ENCODE results near the gene DPEP2.
A peak's percentile ranks its signal among the peaks of the same experiment; 100 is the strongest.

DPEP2 gene

GRCh38 chr16:67944690-67945391 is 54.4 kb downstream of the DPEP2 start:
- no peak for DNase-seq
- Histone ChIP-seq H3K9me3 (ENCODE audit: control extremely low read depth in 1 of 5, control insufficient read depth in 4 of 5, insufficient read depth in 2 of 5, low read depth in 1 of 5, low read length in 4 of 5) (no peaks in the 10 kb centered on the region), H3K36me3 (ENCODE audit: control insufficient read depth in 4 of 4, insufficient read depth in 4 of 4, low read length in 3 of 4) (peaks cover 2 to 58% (median 24%) of the 10 kb centered on the region in 4 experiments), H3K27me3 (replicated peaks in 2 of 5; ENCODE audit: control insufficient read depth in 4 of 5, insufficient read depth in 5 of 5, low read length in 4 of 5) (no peaks in the 10 kb centered on the region), H3K27ac (ENCODE audit: insufficient read depth in 1 of 2, low read depth in 1 of 2, low read length in 2 of 2, poor library complexity in 1 of 2, severe bottlenecking in 2 of 2) (no peak overlapping the region), H3K4me1 (ENCODE audit: control extremely low read depth in 1 of 4, control insufficient read depth in 4 of 4, insufficient read depth in 4 of 4, low read length in 3 of 4) (peaks cover 0 to 12% (median 7%) of the 10 kb centered on the region in 4 experiments), H3K4me3 (ENCODE audit: control insufficient read depth in 1 of 7, extremely low read depth in 1 of 7, insufficient read depth in 4 of 7, low read depth in 2 of 7, low read length in 6 of 7) (no peak overlapping the region)
- POLR2A ChIA-PET: no interaction called here
- WGBS (ENCODE audit: insufficient coverage): 98% methylated on average over 24 of the region's 24 CpGs
- CTCF ChIA-PET: interaction anchor here (1.5 to 2.3 kb wide), 5 partner anchors 16 to 96 kb away, joined by 3 to 6 read pairs (median 4); partner anchors contain the start of gene NRN1L

- POLR2A ChIA-PET: no interaction called here
- Histone ChIP-seq H3K4me3 (ENCODE audit: control insufficient read depth in 1 of 7, extremely low read depth in 1 of 7, insufficient read depth in 4 of 7, low read depth in 2 of 7, low read length in 6 of 7) (no peak within 1 kb of the TSS), H3K27me3 (replicated peaks in 2 of 5; ENCODE audit: control insufficient read depth in 4 of 5, insufficient read depth in 5 of 5, low read length in 4 of 5) (no peaks in the 10 kb centered on the region), H3K27ac (ENCODE audit: insufficient read depth in 1 of 2, low read depth in 1 of 2, low read length in 2 of 2, poor library complexity in 1 of 2, severe bottlenecking in 2 of 2) (no peak within 1 kb of the TSS), H3K4me1 (ENCODE audit: control extremely low read depth in 1 of 4, control insufficient read depth in 4 of 4, insufficient read depth in 4 of 4, low read length in 3 of 4) (peaks cover 0 to 16% (median 10%) of the 10 kb centered on the region in 4 experiments), H3K36me3 (ENCODE audit: control insufficient read depth in 4 of 4, insufficient read depth in 4 of 4, low read length in 3 of 4) (peaks cover 2 to 52% (median 24%) of the 10 kb centered on the region in 4 experiments), H3K9me3 (ENCODE audit: control extremely low read depth in 1 of 5, control insufficient read depth in 4 of 5, insufficient read depth in 2 of 5, low read depth in 1 of 5, low read length in 4 of 5) (no peaks in the 10 kb centered on the region)
- no peak for DNase-seq
- CTCF ChIA-PET: interaction anchor here (1.2 to 2.3 kb wide), 7 partner anchors 7 to 97 kb away, joined by 3 to 6 read pairs (median 4); partner anchors contain the start of gene NRN1L
- WGBS (ENCODE audit: insufficient coverage): 91% methylated on average over 20 of the region's 23 CpGs
These were observed 55.4 kb downstream of the DPEP2 start, which contains the start of gene LCAT for GRCh38 chr16:67943619-67944504. LCAT (minus strand) TSS chr16:67944120; CDS start chr16:67944101, 19 bp downstream.

DNA sequence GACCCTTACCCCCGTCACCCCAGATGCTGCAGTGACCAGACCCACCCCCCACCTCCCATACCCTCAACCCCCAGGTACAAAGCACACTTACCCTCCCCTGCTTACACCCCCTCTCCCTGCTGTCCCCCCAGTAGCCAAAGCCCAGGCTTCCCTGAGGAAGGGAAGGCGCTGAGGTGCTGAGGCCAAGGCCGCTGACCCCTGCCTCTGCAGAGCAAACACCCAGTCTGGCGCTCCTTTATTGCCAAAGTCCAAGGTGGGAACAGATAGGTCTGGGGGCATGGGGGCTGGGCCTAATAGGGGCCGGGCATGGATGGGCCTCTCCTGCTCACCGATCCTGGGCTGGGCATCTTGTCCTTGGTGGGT is 56.0 kb downstream of the DPEP2 start:
- WGBS (ENCODE audit: insufficient coverage): 100% methylated on average over 3 of the region's 6 CpGs
- H3K4me1 ChIP-seq (ENCODE audit: control extremely low read depth in 1 of 4, control insufficient read depth in 4 of 4, insufficient read depth in 4 of 4, low read length in 3 of 4): peaks cover 0 to 16% (median 10%) of the 10 kb centered on the region in 4 experiments
- ChIA-PET POLR2A (no interaction called here), CTCF (interaction anchor here (1.2 to 1.7 kb wide), 6 partner anchors 8 to 96 kb away, joined by 3 to 4 read pairs (median 3); no protein-coding TSS in a partner anchor)
- no peaks in the 10 kb centered on the region for H3K9me3 ChIP-seq (ENCODE audit: control extremely low read depth in 1 of 5, control insufficient read depth in 4 of 5, insufficient read depth in 2 of 5, low read depth in 1 of 5, low read length in 4 of 5)
- H3K36me3 ChIP-seq (ENCODE audit: control insufficient read depth in 4 of 4, insufficient read depth in 4 of 4, low read length in 3 of 4): peaks cover 2 to 46% (median 22%) of the 10 kb centered on the region in 4 experiments
- H3K27ac ChIP-seq (ENCODE audit: insufficient read depth in 1 of 2, low read depth in 1 of 2, low read length in 2 of 2, poor library complexity in 1 of 2, severe bottlenecking in 2 of 2): no peak overlapping the region
- H3K4me3 ChIP-seq (ENCODE audit: control insufficient read depth in 1 of 7, extremely low read depth in 1 of 7, insufficient read depth in 4 of 7, low read depth in 2 of 7, low read length in 6 of 7): no peak overlapping the region
- no peak for DNase-seq
- H3K27me3 ChIP-seq (replicated peaks in 2 of 5; ENCODE audit: control insufficient read depth in 4 of 5, insufficient read depth in 5 of 5, low read length in 4 of 5): no peaks in the 10 kb centered on the region

- H3K4me1 ChIP-seq (ENCODE audit: control extremely low read depth in 1 of 4, control insufficient read depth in 4 of 4, insufficient read depth in 4 of 4, low read length in 3 of 4): peaks cover 0 to 16% (median 10%) of the 10 kb centered on the region in 4 experiments
- 96% methylated on average over 21 of the region's 27 CpGs for WGBS (ENCODE audit: insufficient coverage)
- H3K9me3 ChIP-seq (ENCODE audit: control extremely low read depth in 1 of 5, control insufficient read depth in 4 of 5, insufficient read depth in 2 of 5, low read depth in 1 of 5, low read length in 4 of 5): no peaks in the 10 kb centered on the region
- DNase-seq: no peak
- ChIA-PET POLR2A (interaction anchor here (0.6 kb wide), 1 partner anchor 124 kb away, joined by 7 read pairs; no protein-coding TSS in a partner anchor), CTCF (interaction anchor here (0.8 to 2.6 kb wide), 20 partner anchors 8 to 285 kb away, joined by 3 to 10 read pairs (median 3); partner anchors contain the start of gene SLC12A4)
- H3K4me3 ChIP-seq (ENCODE audit: control insufficient read depth in 1 of 7, extremely low read depth in 1 of 7, insufficient read depth in 4 of 7, low read depth in 2 of 7, low read length in 6 of 7): no peak overlapping the region
- H3K36me3 ChIP-seq (ENCODE audit: control insufficient read depth in 4 of 4, insufficient read depth in 4 of 4, low read length in 3 of 4): peaks cover 0 to 41% (median 18%) of the 10 kb centered on the region in 4 experiments
- H3K27me3 ChIP-seq (replicated peaks in 2 of 5; ENCODE audit: control insufficient read depth in 4 of 5, insufficient read depth in 5 of 5, low read length in 4 of 5): no peaks in the 10 kb centered on the region
- H3K27ac ChIP-seq (ENCODE audit: insufficient read depth in 1 of 2, low read depth in 1 of 2, low read length in 2 of 2, poor library complexity in 1 of 2, severe bottlenecking in 2 of 2): no peak overlapping the region
These were observed 56.6 kb downstream of the DPEP2 start for GRCh38 chr16:67942510-67943255.

DNA sequence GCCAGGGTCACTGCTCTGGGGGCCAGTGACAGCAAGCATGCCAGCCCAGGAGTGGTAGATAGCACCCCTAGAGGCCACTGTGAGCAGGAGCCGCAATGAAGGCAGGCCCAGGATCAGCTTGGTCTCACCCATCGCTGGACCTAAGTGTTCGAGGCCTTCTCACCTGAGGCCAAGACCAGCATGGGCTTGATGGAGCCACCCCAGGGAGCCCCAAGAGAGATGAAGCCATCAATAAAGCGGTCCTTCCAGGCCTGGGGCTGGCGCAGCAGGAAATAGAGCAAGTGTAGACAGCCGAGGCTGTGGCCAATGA is 57.1 kb downstream of the DPEP2 start:
- Histone ChIP-seq H3K9me3 (ENCODE audit: control extremely low read depth in 1 of 5, control insufficient read depth in 4 of 5, insufficient read depth in 2 of 5, low read depth in 1 of 5, low read length in 4 of 5) (no peaks in the 10 kb centered on the region), H3K4me1 (ENCODE audit: control extremely low read depth in 1 of 4, control insufficient read depth in 4 of 4, insufficient read depth in 4 of 4, low read length in 3 of 4) (peaks cover 1 to 21% (median 15%) of the 10 kb centered on the region in 4 experiments), H3K36me3 (ENCODE audit: control insufficient read depth in 4 of 4, insufficient read depth in 4 of 4, low read length in 3 of 4) (peaks cover 0 to 36% (median 15%) of the 10 kb centered on the region in 4 experiments), H3K27ac (ENCODE audit: insufficient read depth in 1 of 2, low read depth in 1 of 2, low read length in 2 of 2, poor library complexity in 1 of 2, severe bottlenecking in 2 of 2) (no peak overlapping the region), H3K4me3 (ENCODE audit: control insufficient read depth in 1 of 7, extremely low read depth in 1 of 7, insufficient read depth in 4 of 7, low read depth in 2 of 7, low read length in 6 of 7) (no peak overlapping the region), H3K27me3 (replicated peaks in 2 of 5; ENCODE audit: control insufficient read depth in 4 of 5, insufficient read depth in 5 of 5, low read length in 4 of 5) (no peaks in the 10 kb centered on the region)
- ChIA-PET POLR2A (interaction anchor here (0.6 kb wide), 1 partner anchor 123 kb away, joined by 7 read pairs; no protein-coding TSS in a partner anchor), CTCF (interaction anchor here (0.8 to 2.6 kb wide), 22 partner anchors 9 to 285 kb away, joined by 3 to 10 read pairs (median 4); partner anchors contain the start of genes DDX28, DUS2 and SLC12A4)
- 90% methylated on average over 5 of the region's 6 CpGs for WGBS (ENCODE audit: insufficient coverage)
- peak in 2 of 3 donors; percentile 32 to 37 for DNase-seq

DNA sequence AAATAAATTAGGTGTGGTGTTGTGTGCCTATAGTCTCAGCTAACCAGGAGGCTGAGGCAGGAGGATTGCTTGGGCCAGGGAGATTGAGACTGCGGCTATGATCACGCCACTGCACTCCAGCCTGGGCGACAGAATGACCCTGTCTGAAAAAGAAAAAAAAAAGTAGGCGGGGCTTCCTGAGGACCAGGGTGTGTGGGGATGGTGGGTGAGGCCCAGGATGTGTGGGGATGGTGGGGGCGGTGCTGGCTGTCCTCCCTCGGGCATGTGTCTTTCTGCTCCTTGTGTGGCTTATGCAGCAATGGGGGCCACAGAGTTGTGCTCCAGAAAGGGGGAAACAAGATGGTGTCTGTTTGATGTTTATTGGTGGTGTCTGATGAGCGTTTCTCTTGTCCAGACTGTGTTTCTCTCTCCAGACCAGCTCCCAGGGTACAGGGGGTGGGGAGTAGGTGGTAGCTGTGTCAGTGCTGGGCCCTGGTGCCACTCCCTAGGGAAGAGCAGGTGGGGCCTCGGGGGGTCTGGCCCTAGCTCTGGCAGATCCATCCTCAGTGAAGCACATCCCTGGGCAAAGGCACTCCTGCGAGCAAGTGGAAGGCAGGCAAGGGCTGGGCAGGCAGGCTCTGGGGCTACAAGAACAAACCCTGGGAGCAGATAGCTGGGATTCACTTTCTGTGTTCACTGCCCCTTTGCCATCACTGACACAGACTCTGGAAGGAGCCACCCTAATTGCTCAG is 57.6 kb downstream of the DPEP2 start:
- no peak overlapping the region for H3K4me3 ChIP-seq (ENCODE audit: control insufficient read depth in 1 of 7, extremely low read depth in 1 of 7, insufficient read depth in 4 of 7, low read depth in 2 of 7, low read length in 6 of 7)
- DNase-seq: no peak
- H3K27me3 ChIP-seq (replicated peaks in 2 of 5; ENCODE audit: control insufficient read depth in 4 of 5, insufficient read depth in 5 of 5, low read length in 4 of 5): no peaks in the 10 kb centered on the region
- ChIA-PET CTCF (interaction anchor here (0.8 to 3.0 kb wide), 26 partner anchors 9 to 286 kb away, joined by 3 to 16 read pairs (median 4); partner anchors contain the start of genes DDX28, DUS2 and SLC12A4), POLR2A (interaction anchor here (0.6 kb wide), 1 partner anchor 123 kb away, joined by 7 read pairs; no protein-coding TSS in a partner anchor)
- no peaks in the 10 kb centered on the region for H3K9me3 ChIP-seq (ENCODE audit: control extremely low read depth in 1 of 5, control insufficient read depth in 4 of 5, insufficient read depth in 2 of 5, low read depth in 1 of 5, low read length in 4 of 5)
- H3K4me1 ChIP-seq (ENCODE audit: control extremely low read depth in 1 of 4, control insufficient read depth in 4 of 4, insufficient read depth in 4 of 4, low read length in 3 of 4): peaks cover 4 to 25% (median 19%) of the 10 kb centered on the region in 4 experiments
- 97% methylated on average over 9 of the region's 9 CpGs for WGBS (ENCODE audit: insufficient coverage)
- peaks cover 0 to 31% (median 15%) of the 10 kb centered on the region in 4 experiments for H3K36me3 ChIP-seq (ENCODE audit: control insufficient read depth in 4 of 4, insufficient read depth in 4 of 4, low read length in 3 of 4)
- no peak overlapping the region for H3K27ac ChIP-seq (ENCODE audit: insufficient read depth in 1 of 2, low read depth in 1 of 2, low read length in 2 of 2, poor library complexity in 1 of 2, severe bottlenecking in 2 of 2)
